ENCODE measurements around the gene IER5L.
A peak's percentile ranks its signal among the peaks of the same experiment; 100 is the strongest.

IER5L gene

DNA sequence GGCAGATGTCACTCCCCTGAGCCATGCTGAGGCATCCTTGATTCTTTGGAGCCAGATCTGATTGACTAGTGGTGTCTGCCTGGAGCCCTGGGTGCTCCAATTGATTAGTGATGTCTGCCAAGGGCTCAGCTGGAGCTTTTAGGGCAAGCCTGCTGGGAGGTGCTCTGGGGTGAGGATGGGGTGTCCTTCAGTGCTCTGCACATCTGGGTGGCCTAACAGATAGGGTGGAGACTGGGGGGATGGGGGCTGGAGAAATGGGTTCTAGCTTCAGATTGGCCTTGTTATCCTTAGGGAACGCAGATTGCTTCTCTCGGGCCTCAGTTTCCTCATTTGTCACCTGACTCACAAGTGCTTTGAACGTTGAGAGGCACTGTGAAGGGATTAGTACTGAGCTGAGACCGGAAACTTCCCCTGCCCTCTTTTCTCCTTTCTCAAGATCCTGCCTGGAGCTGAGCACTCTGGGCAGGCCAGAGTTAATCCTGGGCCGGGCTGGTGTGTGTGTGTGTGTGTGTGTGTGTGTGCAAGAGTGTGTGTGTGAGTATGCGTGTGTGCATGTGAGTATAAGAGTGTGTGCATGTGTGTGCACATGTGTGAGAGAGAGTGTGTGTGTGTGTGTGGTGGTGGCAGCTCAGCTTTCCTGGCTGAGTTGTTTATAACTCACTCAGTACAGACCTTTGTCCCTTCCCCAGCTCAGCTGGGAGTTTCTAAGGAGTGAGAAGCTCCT is 5.6 kb upstream of the IER5L start:
- 85% methylated on average over 4 of the region's 6 CpGs for WGBS (ENCODE audit: insufficient coverage)
- no peak overlapping the region for H3K4me3 ChIP-seq (ENCODE audit: control insufficient read depth in 1 of 7, extremely low read depth in 1 of 7, insufficient read depth in 4 of 7, low read depth in 2 of 7, low read length in 6 of 7)

GRCh38 chr9:129182625-129183494 is 4.8 kb upstream of the IER5L start:
- 88% methylated on average over 13 of the region's 20 CpGs for WGBS (ENCODE audit: insufficient coverage)
- ChIA-PET POLR2A (interaction anchor here (1.1 kb wide), 1 partner anchor 33 kb away, joined by 6 read pairs; no protein-coding TSS in a partner anchor), CTCF (interaction anchor here (0.7 to 1.9 kb wide), 4 partner anchors 11 to 442 kb away, joined by 3 to 6 read pairs (median 5); no protein-coding TSS in a partner anchor)
- peaks cover 0 to 4% (median 0%) of the 10 kb centered on the region in 5 experiments for H3K9me3 ChIP-seq (ENCODE audit: control extremely low read depth in 1 of 5, control insufficient read depth in 4 of 5, insufficient read depth in 2 of 5, low read depth in 1 of 5, low read length in 4 of 5)
- no peak overlapping the region for H3K27ac ChIP-seq (ENCODE audit: insufficient read depth in 1 of 2, low read depth in 1 of 2, low read length in 2 of 2, poor library complexity in 1 of 2, severe bottlenecking in 2 of 2)
- DNase-seq: peak in 2 of 3 donors; percentile 49 to 53
- peaks cover 0 to 8% (median 5%) of the 10 kb centered on the region in 4 experiments for H3K4me1 ChIP-seq (ENCODE audit: control extremely low read depth in 1 of 4, control insufficient read depth in 4 of 4, insufficient read depth in 4 of 4, low read length in 3 of 4)
- no peaks in the 10 kb centered on the region for H3K36me3 ChIP-seq (ENCODE audit: control insufficient read depth in 4 of 4, insufficient read depth in 4 of 4, low read length in 3 of 4)
- H3K4me3 ChIP-seq (ENCODE audit: control insufficient read depth in 1 of 7, extremely low read depth in 1 of 7, insufficient read depth in 4 of 7, low read depth in 2 of 7, low read length in 6 of 7): no peak overlapping the region
- peaks cover 0 to 2% (median 0%) of the 10 kb centered on the region in 5 experiments for H3K27me3 ChIP-seq (replicated peaks in 2 of 5; ENCODE audit: control insufficient read depth in 4 of 5, insufficient read depth in 5 of 5, low read length in 4 of 5)

More for the DNA sequence above, 5.6 kb upstream of the IER5L start:
- peak in 1 of 3 donors; percentile 22 for DNase-seq
- H3K27me3 ChIP-seq (replicated peaks in 2 of 5; ENCODE audit: control insufficient read depth in 4 of 5, insufficient read depth in 5 of 5, low read length in 4 of 5): peaks cover 0 to 2% (median 0%) of the 10 kb centered on the region in 5 experiments
- ChIA-PET POLR2A (interaction anchor here (0.6 to 1.1 kb wide), 2 partner anchors 32 to 62 kb away, joined by 3 to 6 read pairs; no protein-coding TSS in a partner anchor), CTCF (interaction anchor here (0.7 to 1.9 kb wide), 5 partner anchors 9 to 441 kb away, joined by 3 to 14 read pairs (median 6); no protein-coding TSS in a partner anchor)
- H3K4me1 ChIP-seq (ENCODE audit: control extremely low read depth in 1 of 4, control insufficient read depth in 4 of 4, insufficient read depth in 4 of 4, low read length in 3 of 4): peaks cover 0 to 3% (median under 1%) of the 10 kb centered on the region in 4 experiments
- H3K36me3 ChIP-seq (ENCODE audit: control insufficient read depth in 4 of 4, insufficient read depth in 4 of 4, low read length in 3 of 4): no peaks in the 10 kb centered on the region
- H3K27ac ChIP-seq (ENCODE audit: insufficient read depth in 1 of 2, low read depth in 1 of 2, low read length in 2 of 2, poor library complexity in 1 of 2, severe bottlenecking in 2 of 2): no peak overlapping the region
- peaks cover 0 to 4% (median 0%) of the 10 kb centered on the region in 5 experiments for H3K9me3 ChIP-seq (ENCODE audit: control extremely low read depth in 1 of 5, control insufficient read depth in 4 of 5, insufficient read depth in 2 of 5, low read depth in 1 of 5, low read length in 4 of 5)

GRCh38 chr9:129182122-129182521 is 4.1 kb upstream of the IER5L start:
- ChIA-PET CTCF (interaction anchor here (1.5 to 2.2 kb wide), 3 partner anchors 12 to 429 kb away, joined by 4 to 8 read pairs (median 6); no protein-coding TSS in a partner anchor), POLR2A (no interaction called here)
- Histone ChIP-seq H3K4me1 (ENCODE audit: control extremely low read depth in 1 of 4, control insufficient read depth in 4 of 4, insufficient read depth in 4 of 4, low read length in 3 of 4) (peaks cover 0 to 12% (median 7%) of the 10 kb centered on the region in 4 experiments), H3K4me3 (ENCODE audit: control insufficient read depth in 1 of 7, extremely low read depth in 1 of 7, insufficient read depth in 4 of 7, low read depth in 2 of 7, low read length in 6 of 7) (no peak overlapping the region), H3K27me3 (replicated peaks in 2 of 5; ENCODE audit: control insufficient read depth in 4 of 5, insufficient read depth in 5 of 5, low read length in 4 of 5) (peaks cover 0 to 2% (median 0%) of the 10 kb centered on the region in 5 experiments), H3K9me3 (ENCODE audit: control extremely low read depth in 1 of 5, control insufficient read depth in 4 of 5, insufficient read depth in 2 of 5, low read depth in 1 of 5, low read length in 4 of 5) (peaks cover 0 to 2% (median 0%) of the 10 kb centered on the region in 5 experiments), H3K36me3 (ENCODE audit: control insufficient read depth in 4 of 4, insufficient read depth in 4 of 4, low read length in 3 of 4) (no peaks in the 10 kb centered on the region), H3K27ac (ENCODE audit: insufficient read depth in 1 of 2, low read depth in 1 of 2, low read length in 2 of 2, poor library complexity in 1 of 2, severe bottlenecking in 2 of 2) (no peak overlapping the region)
- no peak for DNase-seq
- WGBS (ENCODE audit: insufficient coverage): 100% methylated on average over 4 of the region's 4 CpGs

DNA sequence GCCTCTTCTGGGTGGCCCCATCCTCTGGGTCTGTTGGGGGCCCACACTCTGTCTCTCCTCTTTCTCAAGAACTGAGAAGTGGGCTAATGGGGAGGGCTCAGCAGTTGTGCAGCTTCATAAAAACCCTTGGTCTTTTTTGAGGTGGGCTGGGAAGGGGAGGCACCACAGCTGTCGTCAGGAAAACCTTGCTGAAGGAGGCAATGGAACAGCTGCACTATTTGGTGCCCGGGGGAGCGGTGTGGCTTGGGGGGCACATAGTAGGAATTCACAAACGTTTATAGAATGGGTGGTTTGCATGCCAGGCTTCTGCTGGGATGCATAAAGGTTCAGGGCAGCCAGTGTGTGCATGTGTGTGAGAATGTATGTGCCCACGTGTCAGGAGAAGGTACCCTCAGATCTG is 3.2 kb upstream of the IER5L start:
- no peak overlapping the region for H3K27ac ChIP-seq (ENCODE audit: insufficient read depth in 1 of 2, low read depth in 1 of 2, low read length in 2 of 2, poor library complexity in 1 of 2, severe bottlenecking in 2 of 2)
- ChIA-PET POLR2A (interaction anchor here (1.1 kb wide), 1 partner anchor 10 kb away, joined by 3 read pairs; no protein-coding TSS in a partner anchor), CTCF (interaction anchor here (0.7 to 2.2 kb wide), 4 partner anchors 9 to 430 kb away, joined by 4 to 8 read pairs (median 5); no protein-coding TSS in a partner anchor)
- no peak for DNase-seq
- no peaks in the 10 kb centered on the region for H3K36me3 ChIP-seq (ENCODE audit: control insufficient read depth in 4 of 4, insufficient read depth in 4 of 4, low read length in 3 of 4)
- peaks cover 0 to 18% (median 14%) of the 10 kb centered on the region in 4 experiments for H3K4me1 ChIP-seq (ENCODE audit: control extremely low read depth in 1 of 4, control insufficient read depth in 4 of 4, insufficient read depth in 4 of 4, low read length in 3 of 4)
- H3K27me3 ChIP-seq (replicated peaks in 2 of 5; ENCODE audit: control insufficient read depth in 4 of 5, insufficient read depth in 5 of 5, low read length in 4 of 5): peaks cover 0 to 2% (median 0%) of the 10 kb centered on the region in 5 experiments
- no peak overlapping the region for H3K4me3 ChIP-seq (ENCODE audit: control insufficient read depth in 1 of 7, extremely low read depth in 1 of 7, insufficient read depth in 4 of 7, low read depth in 2 of 7, low read length in 6 of 7)
- no peaks in the 10 kb centered on the region for H3K9me3 ChIP-seq (ENCODE audit: control extremely low read depth in 1 of 5, control insufficient read depth in 4 of 5, insufficient read depth in 2 of 5, low read depth in 1 of 5, low read length in 4 of 5)
- 85% methylated on average over 5 of the region's 5 CpGs for WGBS (ENCODE audit: insufficient coverage)

GRCh38 chr9:129178568-129179382 is 714 bp upstream of the IER5L start:
- POLR2A ChIA-PET: interaction anchor here (0.6 to 1.7 kb wide), 12 partner anchors 8 to 447 kb away, joined by 3 to 8 read pairs (median 4); partner anchors contain the start of gene NTMT1
- no peak overlapping the region for H3K27ac ChIP-seq (ENCODE audit: insufficient read depth in 1 of 2, low read depth in 1 of 2, low read length in 2 of 2, poor library complexity in 1 of 2, severe bottlenecking in 2 of 2)

GRCh38 chr9:129177443-129177790 is 644 bp downstream of the IER5L start:
- Histone ChIP-seq H3K9me3 (ENCODE audit: control extremely low read depth in 1 of 5, control insufficient read depth in 4 of 5, insufficient read depth in 2 of 5, low read depth in 1 of 5, low read length in 4 of 5) (no peaks in the 10 kb centered on the region), H3K4me1 (ENCODE audit: control extremely low read depth in 1 of 4, control insufficient read depth in 4 of 4, insufficient read depth in 4 of 4, low read length in 3 of 4) (peaks cover 0 to 47% (median 35%) of the 10 kb centered on the region in 4 experiments), H3K36me3 (ENCODE audit: control insufficient read depth in 4 of 4, insufficient read depth in 4 of 4, low read length in 3 of 4) (no peaks in the 10 kb centered on the region), H3K4me3 (ENCODE audit: control insufficient read depth in 1 of 7, extremely low read depth in 1 of 7, insufficient read depth in 4 of 7, low read depth in 2 of 7, low read length in 6 of 7) (peak overlapping the region; percentile 65 to 89 (median 80)), H3K27me3 (replicated peaks in 2 of 5; ENCODE audit: control insufficient read depth in 4 of 5, insufficient read depth in 5 of 5, low read length in 4 of 5) (peaks cover 0 to 2% (median 0%) of the 10 kb centered on the region in 5 experiments), H3K27ac (ENCODE audit: insufficient read depth in 1 of 2, low read depth in 1 of 2, low read length in 2 of 2, poor library complexity in 1 of 2, severe bottlenecking in 2 of 2) (no peak overlapping the region)
- DNase-seq: peak in 2 of 3 donors; percentile 46 to 52
- under 1% methylated on average over 43 of the region's 56 CpGs for WGBS (ENCODE audit: insufficient coverage)
- POLR2A ChIA-PET: interaction anchor here (0.7 to 1.7 kb wide), 12 partner anchors 10 to 431 kb away, joined by 3 to 8 read pairs (median 4); no protein-coding TSS in a partner anchor
- CTCF ChIA-PET: interaction anchor here (1.0 to 2.0 kb wide), 11 partner anchors 9 to 282 kb away, joined by 3 to 7 read pairs (median 4); no protein-coding TSS in a partner anchor

More at GRCh38 chr9:129178568-129179382, 714 bp upstream of the IER5L start:
- Histone ChIP-seq H3K4me1 (ENCODE audit: control extremely low read depth in 1 of 4, control insufficient read depth in 4 of 4, insufficient read depth in 4 of 4, low read length in 3 of 4) (peaks cover 0 to 41% (median 32%) of the 10 kb centered on the region in 4 experiments), H3K27me3 (replicated peaks in 2 of 5; ENCODE audit: control insufficient read depth in 4 of 5, insufficient read depth in 5 of 5, low read length in 4 of 5) (peaks cover 0 to 2% (median 0%) of the 10 kb centered on the region in 5 experiments), H3K9me3 (ENCODE audit: control extremely low read depth in 1 of 5, control insufficient read depth in 4 of 5, insufficient read depth in 2 of 5, low read depth in 1 of 5, low read length in 4 of 5) (no peaks in the 10 kb centered on the region), H3K36me3 (ENCODE audit: control insufficient read depth in 4 of 4, insufficient read depth in 4 of 4, low read length in 3 of 4) (no peaks in the 10 kb centered on the region), H3K4me3 (ENCODE audit: control insufficient read depth in 1 of 7, extremely low read depth in 1 of 7, insufficient read depth in 4 of 7, low read depth in 2 of 7, low read length in 6 of 7) (peak overlapping the region in 6 of 7 experiments; percentile 29 to 89 (median 64))
- no peak for DNase-seq
- 46% methylated on average over 17 of the region's 45 CpGs for WGBS (ENCODE audit: insufficient coverage)
- CTCF ChIA-PET: interaction anchor here (0.6 to 2.0 kb wide), 14 partner anchors 9 to 281 kb away, joined by 3 to 7 read pairs (median 4); no protein-coding TSS in a partner anchor

All from common myeloid progenitor, CD34-positive (primary cell).